Neuronal stem cell (in vitro differentiated cells): ENCODE measurements around the gene ZFHX3.

ENCODE experiments used
- DNase-seq: peaks from one replicate; pipeline ENCODE4 v3.0.0-alpha.2; 2013; ENCODE audit warnings: low spot score
- H2AFZ ChIP-seq: one replicate; pipeline ENCODE4 v1.6.1; 2013; ENCODE audit warnings: mild to moderate bottlenecking, low read length, inconsistent platforms
- H2AK5ac ChIP-seq: 2 replicates; pipeline ENCODE4 v1.6.1; 2013; ENCODE audit warnings: low read depth, mild to moderate bottlenecking, inconsistent platforms, low read length, moderate library complexity, mixed read lengths
- H2BK120ac ChIP-seq: 2 replicates; pipeline ENCODE4 v1.6.1; 2013; ENCODE audit warnings: low read depth, mild to moderate bottlenecking, inconsistent platforms, low read length, moderate library complexity, mixed read lengths
- H2BK12ac ChIP-seq: one replicate; pipeline ENCODE4 v1.6.1; 2013; ENCODE audit warnings: low read length, inconsistent platforms
- H2BK15ac ChIP-seq: 2 replicates; pipeline ENCODE4 v1.6.1; 2013; ENCODE audit warnings: mild to moderate bottlenecking, low read length, inconsistent platforms, mixed read lengths
- H2BK5ac ChIP-seq: one replicate; pipeline ENCODE4 v1.6.1; 2013; ENCODE audit warnings: inconsistent platforms, mild to moderate bottlenecking, low read length, moderate library complexity
- H3K14ac ChIP-seq: one replicate; pipeline ENCODE4 v1.6.1; 2013; ENCODE audit warnings: low read length, inconsistent platforms
- H3K18ac ChIP-seq: 2 replicates; pipeline ENCODE4 v1.6.1; 2013; ENCODE audit warnings: low read length, inconsistent platforms
- H3K23ac ChIP-seq: 2 replicates; pipeline ENCODE4 v1.6.1; 2013; ENCODE audit warnings: low read depth, mild to moderate bottlenecking, mixed read lengths, low read length, inconsistent platforms; ENCODE audit not compliant: poor library complexity
- H3K27ac ChIP-seq: replicated peaks from 3 replicates; pipeline ENCODE4 v1.5.1; 2013; ENCODE audit warnings: low read length, inconsistent platforms
- H3K27me3 ChIP-seq, 3 experiments: 2 replicates each; pipeline ENCODE4 v1.6.1; 2013; ENCODE audit warnings: low read length in 3 of 3, mild to moderate bottlenecking in 2 of 3, inconsistent platforms in 1 of 3, low read depth in 1 of 3, mixed read lengths in 1 of 3, moderate library complexity in 1 of 3; ENCODE audit not compliant: control insufficient read depth in 3 of 3, insufficient read depth in 3 of 3
- H3K36me3 ChIP-seq, 2 donors: replicated peaks in 1 of 2; 2 replicates each; pipeline ENCODE4 v1.6.1; 2013; ENCODE audit warnings: low read length in 2 of 2; ENCODE audit not compliant: control insufficient read depth in 2 of 2, insufficient read depth in 2 of 2
- H3K4ac ChIP-seq: 2 replicates; pipeline ENCODE4 v1.6.1; 2013; ENCODE audit warnings: inconsistent platforms, mild to moderate bottlenecking, low read length, moderate library complexity
- H3K4me1 ChIP-seq, 2 donors: 1 replicate in 1 of 2; 2 replicates in 1 of 2; pipeline ENCODE4 v1.6.1; 2013; ENCODE audit warnings: low read length in 2 of 2, low read depth in 1 of 2; ENCODE audit not compliant: control insufficient read depth in 2 of 2, insufficient read depth in 1 of 2
- H3K4me2 ChIP-seq: one replicate; pipeline ENCODE4 v1.6.1; 2013; ENCODE audit warnings: mild to moderate bottlenecking, low read length, inconsistent platforms; ENCODE audit not compliant: insufficient read depth, poor library complexity, severe bottlenecking
- H3K4me3 ChIP-seq, 2 donors: 2 replicates each; pipeline ENCODE4 v1.5.1; 2013; ENCODE audit warnings: low read length in 2 of 2, mild to moderate bottlenecking in 2 of 2, inconsistent platforms in 1 of 2, moderate library complexity in 1 of 2
- H3K79me1 ChIP-seq: one replicate; pipeline ENCODE4 v1.6.1; 2013; ENCODE audit warnings: low read depth, mild to moderate bottlenecking, inconsistent platforms, low read length, moderate library complexity
- H3K9ac ChIP-seq: one replicate; pipeline ENCODE4 v1.6.1; 2013; ENCODE audit warnings: mild to moderate bottlenecking, low read depth, low read length, inconsistent platforms; ENCODE audit not compliant: poor library complexity
- H3K9me3 ChIP-seq, 2 donors: replicated peaks in 1 of 2; 2 replicates each; pipeline versions ENCODE3 to v1.6.1; 2013; ENCODE audit warnings: low read length in 2 of 2, mild to moderate bottlenecking in 2 of 2, inconsistent platforms in 1 of 2, low read depth in 1 of 2, mixed read lengths in 1 of 2, moderate library complexity in 1 of 2; ENCODE audit not compliant: control insufficient read depth in 2 of 2, insufficient read depth in 1 of 2
- H4K8ac ChIP-seq: one replicate; pipeline ENCODE4 v1.6.1; 2013; ENCODE audit warnings: low read depth, mild to moderate bottlenecking, inconsistent platforms, low read length, moderate library complexity
- H4K91ac ChIP-seq: one replicate; pipeline ENCODE4 v1.6.1; 2013; ENCODE audit warnings: low read length, low read depth, mild to moderate bottlenecking, inconsistent platforms; ENCODE audit not compliant: poor library complexity
- WGBS, 2 donors: extraction: QIAGEN DNeasy Blood & Tissue Kit; methylation state at CpG; one replicate each; pipeline ENCODE4 v1.1.7; 2013; ENCODE audit warnings: missing lambda C conversion rate in 2 of 2, mixed read lengths in 1 of 2; ENCODE audit not compliant: insufficient read length in 2 of 2, insufficient replicate concordance in 1 of 2; ENCODE audit errors: extremely low coverage in 2 of 2; 5-methylcytosine and 5-hydroxymethylcytosine counted together

Gene ZFHX3

DNA sequence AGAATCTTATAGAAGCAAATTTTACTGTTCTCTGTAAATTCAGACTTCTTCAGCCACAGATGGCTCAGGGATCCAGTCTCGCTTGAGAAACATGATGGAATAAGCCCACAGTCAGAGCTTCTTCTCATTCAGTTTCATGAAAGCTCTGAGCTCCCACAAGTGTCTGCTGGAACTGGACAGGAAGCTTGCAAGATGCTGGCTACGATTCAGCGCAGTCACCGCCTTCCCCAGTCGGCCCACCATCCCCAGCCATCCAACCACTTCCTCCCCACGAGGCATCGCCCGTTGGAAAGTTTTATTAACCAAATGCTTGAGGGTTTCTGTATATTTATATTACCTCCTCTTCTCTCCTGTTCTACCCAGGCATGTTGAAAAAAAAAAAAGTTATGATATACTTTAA lies 171.7 kb downstream of the ZFHX3 start:
- Histone ChIP-seq H3K9ac (peak overlapping the region; percentile 51), H3K23ac (no peak overlapping the region), H2BK5ac (no peak overlapping the region), H3K4me1 (peaks cover 13 to 17% of the 10 kb centered on the region in 2 donors), H2BK12ac (no peak overlapping the region), H3K4ac (no peak overlapping the region), H2BK120ac (no peak overlapping the region), H3K27ac (no peak overlapping the region), H2AK5ac (no peak overlapping the region), H3K36me3 (peaks cover 0 to 60% of the 10 kb centered on the region in 2 donors), H3K4me2 (no peak overlapping the region), H3K79me1 (no peaks in the 10 kb centered on the region), H3K9me3 (peaks cover 0 to 6% of the 10 kb centered on the region in 2 donors), H4K8ac (no peak overlapping the region), H3K4me3 (no peak overlapping the region), H4K91ac (no peak overlapping the region), H3K14ac (no peak overlapping the region), H3K27me3 (no peaks in the 10 kb centered on the region), H3K18ac (no peak overlapping the region), H2AFZ (no peak overlapping the region), H2BK15ac (no peak overlapping the region)
- DNase-seq, result no peak
- no CpG with 5 or more reads among the region's 8 CpGs for WGBS, 2 donors

DNA sequence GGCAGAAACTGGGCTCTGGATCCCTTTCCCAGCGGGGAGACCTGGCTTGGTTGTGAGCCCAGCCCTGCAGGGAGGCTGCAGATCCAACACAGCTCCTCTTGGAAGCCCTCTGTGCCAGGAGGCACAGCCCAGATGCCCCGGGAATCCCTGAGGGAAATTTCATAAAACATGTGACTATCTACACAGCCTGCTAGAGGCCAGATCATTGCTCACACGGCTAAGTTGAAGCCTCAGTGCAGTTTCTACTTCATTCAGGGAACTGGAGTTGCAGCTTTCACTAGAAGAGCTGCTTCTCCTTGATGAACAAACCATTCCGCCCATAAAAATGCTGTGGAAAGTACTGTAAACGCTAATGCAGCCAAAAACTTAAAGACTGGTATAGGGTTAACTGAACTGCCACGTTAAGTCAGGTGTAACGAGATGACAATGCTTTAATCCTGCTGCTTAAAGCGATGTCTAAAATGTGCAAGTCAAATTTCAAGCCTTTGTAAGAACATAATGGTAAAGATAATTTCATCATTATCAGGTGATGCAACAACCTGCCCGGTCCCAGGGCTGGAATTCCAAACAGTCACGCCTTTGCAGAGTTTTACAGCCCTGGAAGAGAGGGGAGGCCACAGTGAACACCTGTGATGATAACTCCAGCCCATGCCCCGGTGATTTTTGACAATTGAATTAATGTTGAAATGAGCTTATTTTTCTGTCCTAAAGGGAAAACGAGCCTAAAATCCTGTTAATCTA lies 172.5 kb downstream of the ZFHX3 start:
- H3K14ac ChIP-seq, result no peak overlapping the region
- no peak overlapping the region for H3K27ac ChIP-seq
- no peak overlapping the region for H2BK15ac ChIP-seq
- H3K4ac ChIP-seq, result no peak overlapping the region
- H3K36me3 ChIP-seq, result peaks cover 0 to 59% of the 10 kb centered on the region in 2 donors
- no peak overlapping the region for H3K4me2 ChIP-seq
- no peak overlapping the region for H3K4me3 ChIP-seq
- H2BK120ac ChIP-seq, result no peak overlapping the region
- no peak overlapping the region for H2BK12ac ChIP-seq
- no peak overlapping the region for H3K18ac ChIP-seq
- no peak overlapping the region for H4K8ac ChIP-seq
- H4K91ac ChIP-seq, result no peak overlapping the region
- no peak overlapping the region for H2AFZ ChIP-seq
- H3K9me3 ChIP-seq, result peaks cover 0 to 6% of the 10 kb centered on the region in 2 donors
- H3K27me3 ChIP-seq, result no peaks in the 10 kb centered on the region
- H3K23ac ChIP-seq, result no peak overlapping the region
- peaks cover 13 to 17% of the 10 kb centered on the region in 2 donors for H3K4me1 ChIP-seq
- no peak overlapping the region for H2AK5ac ChIP-seq
- no peak overlapping the region for H3K9ac ChIP-seq
- no CpG with 5 or more reads among the region's 12 CpGs for WGBS, 2 donors
- no peak for DNase-seq
- H2BK5ac ChIP-seq, result no peak overlapping the region
- H3K79me1 ChIP-seq, result no peaks in the 10 kb centered on the region

DNA sequence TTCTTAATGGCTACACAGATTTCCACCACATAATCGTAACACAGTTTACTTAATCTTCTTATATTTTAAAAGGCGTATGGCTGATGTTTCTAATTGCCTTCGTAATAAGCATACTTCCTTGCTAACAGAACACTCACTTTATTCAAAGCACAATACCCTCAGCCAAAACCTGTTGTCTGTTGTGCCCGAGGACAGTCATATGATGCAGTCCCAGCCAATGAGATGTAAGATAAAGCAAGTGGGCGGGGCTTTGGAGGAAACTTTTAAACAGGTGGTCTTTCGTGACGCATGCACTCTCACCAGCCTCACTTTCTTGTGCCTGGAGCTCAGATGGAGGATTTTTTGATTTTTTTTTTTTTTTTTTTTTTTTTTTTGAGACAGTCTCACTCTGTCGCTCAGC lies 174.1 kb downstream of the ZFHX3 start:
- no peak overlapping the region for H3K18ac ChIP-seq
- no CpG with 5 or more reads among the region's 8 CpGs for WGBS, 2 donors
- H3K4me3 ChIP-seq, result no peak overlapping the region
- H3K4me1 ChIP-seq, result peaks cover 13 to 17% of the 10 kb centered on the region in 2 donors
- no peak overlapping the region for H2AK5ac ChIP-seq
- no peak overlapping the region for H3K27ac ChIP-seq
- no peak overlapping the region for H4K91ac ChIP-seq
- no peak overlapping the region for H4K8ac ChIP-seq
- no peak overlapping the region for H3K9ac ChIP-seq
- H3K9me3 ChIP-seq, result peaks cover 0 to 6% of the 10 kb centered on the region in 2 donors
- no peak overlapping the region for H3K14ac ChIP-seq
- no peak for DNase-seq
- H2BK5ac ChIP-seq, result no peak overlapping the region
- no peak overlapping the region for H2BK120ac ChIP-seq
- no peak overlapping the region for H3K4me2 ChIP-seq
- H3K36me3 ChIP-seq, result peaks cover 0 to 54% of the 10 kb centered on the region in 2 donors
- no peak overlapping the region for H3K4ac ChIP-seq
- H3K27me3 ChIP-seq, result no peaks in the 10 kb centered on the region
- H3K23ac ChIP-seq, result no peak overlapping the region
- H2BK12ac ChIP-seq, result no peak overlapping the region
- H3K79me1 ChIP-seq, result no peaks in the 10 kb centered on the region
- no peak overlapping the region for H2AFZ ChIP-seq
- H2BK15ac ChIP-seq, result no peak overlapping the region

DNA sequence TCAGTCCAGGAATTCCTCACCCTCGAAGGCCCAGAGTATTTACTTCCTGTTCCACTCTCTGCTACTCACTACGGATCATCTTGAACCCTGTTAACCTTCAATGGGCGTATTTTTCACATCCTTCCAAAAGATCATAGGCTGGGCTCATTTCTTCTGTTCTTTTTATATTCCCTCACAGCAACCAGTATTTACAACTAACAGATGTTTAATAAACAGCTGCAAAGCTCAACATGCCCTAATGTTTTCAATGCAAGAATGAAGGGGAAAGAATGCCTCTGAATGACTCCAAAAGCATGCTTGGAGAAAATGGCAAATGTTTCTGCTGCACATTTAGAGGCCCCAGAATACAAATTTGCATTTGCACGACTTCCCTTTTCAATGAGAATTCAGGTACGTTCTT lies 174.9 kb downstream of the ZFHX3 start:
- Histone ChIP-seq H2BK15ac (no peak overlapping the region), H3K23ac (no peak overlapping the region), H2BK12ac (no peak overlapping the region), H3K79me1 (no peaks in the 10 kb centered on the region), H3K27me3 (no peaks in the 10 kb centered on the region), H2BK5ac (no peak overlapping the region), H3K9ac (no peak overlapping the region), H3K4ac (no peak overlapping the region), H3K4me3 (no peak overlapping the region), H2AFZ (no peak overlapping the region), H3K14ac (no peak overlapping the region), H3K36me3 (peaks cover 0 to 54% of the 10 kb centered on the region in 2 donors), H2AK5ac (no peak overlapping the region), H3K18ac (no peak overlapping the region), H4K91ac (no peak overlapping the region), H3K27ac (no peak overlapping the region), H3K4me2 (no peak overlapping the region), H4K8ac (no peak overlapping the region), H3K4me1 (peaks cover 9 to 11% of the 10 kb centered on the region in 2 donors), H3K9me3 (peaks cover 0 to 6% of the 10 kb centered on the region in 2 donors), H2BK120ac (no peak overlapping the region)
- DNase-seq, result no peak
- no CpG with 5 or more reads among the region's 5 CpGs for WGBS, 2 donors
